SKM-1 treated with dmso at 0.1 percent for 144 hours (cell line): ENCODE data around the gene MAPRE2.

Source experiments
- DNase-seq: peaks from one replicate; lab custom pipeline; 2025; ENCODE audit not compliant: unreplicated experiment; lab: John Stamatoyannopoulos, UW

The MAPRE2 gene

GRCh38 chr18:35174093-35174731, 133.0 kb downstream of the MAPRE2 start:
- peak; percentile 84 for DNase-seq

GRCh38 chr18:35174745-35175144, 133.5 kb downstream of the MAPRE2 start:
- no peak for DNase-seq

- no peak for DNase-seq
Measured at GRCh38 chr18:35176925-35177324, 135.7 kb downstream of the MAPRE2 start.

- DNase-seq, result no peak
Measured at GRCh38 chr18:35178260-35178659, 137.0 kb downstream of the MAPRE2 start.

- no peak for DNase-seq
Measured at GRCh38 chr18:35179906-35180305, 138.7 kb downstream of the MAPRE2 start.

GRCh38 chr18:35180455-35180854, 139.2 kb downstream of the MAPRE2 start:
- DNase-seq, result no peak

GRCh38 chr18:35182151-35182550, 140.9 kb downstream of the MAPRE2 start:
- DNase-seq, result no peak

- DNase-seq, result no peak
Measured at GRCh38 chr18:35183886-35184285, 142.7 kb downstream of the MAPRE2 start.

GRCh38 chr18:35185771-35186170, 144.6 kb downstream of the MAPRE2 start:
- DNase-seq, result no peak

- no peak for DNase-seq
Measured at GRCh38 chr18:35186291-35187034, 145.2 kb downstream of the MAPRE2 start.

- DNase-seq, result no peak
Measured at GRCh38 chr18:35189510-35189909, 148.3 kb downstream of the MAPRE2 start.

GRCh38 chr18:35190948-35191697, 149.9 kb downstream of the MAPRE2 start:
- DNase-seq, result no peak

GRCh38 chr18:35191698-35192025, 150.4 kb downstream of the MAPRE2 start:
- DNase-seq, result no peak

- no peak for DNase-seq
Measured at GRCh38 chr18:35192415-35192814, 151.2 kb downstream of the MAPRE2 start.
